NCI-H526 treated with DMSO at 0.1 percent for 48 hours (cell line): ENCODE results near the gene PLA2G4C.

Experiments used
- DNase-seq: peaks from one replicate; lab custom pipeline; 2025; lab: John Stamatoyannopoulos, UW

The PLA2G4C gene, protein sequence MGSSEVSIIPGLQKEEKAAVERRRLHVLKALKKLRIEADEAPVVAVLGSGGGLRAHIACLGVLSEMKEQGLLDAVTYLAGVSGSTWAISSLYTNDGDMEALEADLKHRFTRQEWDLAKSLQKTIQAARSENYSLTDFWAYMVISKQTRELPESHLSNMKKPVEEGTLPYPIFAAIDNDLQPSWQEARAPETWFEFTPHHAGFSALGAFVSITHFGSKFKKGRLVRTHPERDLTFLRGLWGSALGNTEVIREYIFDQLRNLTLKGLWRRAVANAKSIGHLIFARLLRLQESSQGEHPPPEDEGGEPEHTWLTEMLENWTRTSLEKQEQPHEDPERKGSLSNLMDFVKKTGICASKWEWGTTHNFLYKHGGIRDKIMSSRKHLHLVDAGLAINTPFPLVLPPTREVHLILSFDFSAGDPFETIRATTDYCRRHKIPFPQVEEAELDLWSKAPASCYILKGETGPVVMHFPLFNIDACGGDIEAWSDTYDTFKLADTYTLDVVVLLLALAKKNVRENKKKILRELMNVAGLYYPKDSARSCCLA

DNA sequence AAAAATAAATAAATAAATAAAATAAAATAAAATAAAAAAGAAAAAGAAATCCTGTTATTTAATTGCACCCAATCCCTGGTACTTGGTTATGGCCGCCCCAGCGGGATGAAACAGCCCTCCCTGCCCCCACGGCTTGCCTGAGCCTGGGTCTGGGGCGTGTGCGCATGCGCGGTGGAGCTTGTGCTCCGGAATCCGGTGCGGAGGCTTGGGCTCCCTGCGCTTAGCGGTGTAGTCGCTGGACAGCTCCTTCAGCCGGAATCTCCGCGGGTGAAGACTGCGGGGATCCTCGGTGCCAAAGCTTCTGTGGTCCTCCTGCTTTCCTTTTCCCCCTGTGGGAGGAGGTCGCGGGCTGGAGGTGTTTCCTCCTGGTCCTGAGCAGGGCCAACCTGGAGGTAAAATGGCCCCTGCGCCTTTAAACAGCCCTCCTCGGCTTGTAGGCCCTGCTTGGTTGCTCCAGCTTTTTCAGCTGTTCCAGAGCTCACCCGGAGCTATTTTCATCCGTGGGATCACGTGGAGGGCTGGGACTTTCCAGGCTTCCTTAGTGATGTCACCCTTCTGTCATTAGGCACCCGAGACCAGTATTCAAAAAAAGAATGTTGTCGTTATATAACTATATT, at the start of gene PLA2G4C:
TSS of gene PLA2G4C (minus strand) at position 468 of the 617 bp plus-strand sequence. CDS start 4,288 bp downstream, outside the sequence.
- DNase-seq, result peak; percentile 66

DNA sequence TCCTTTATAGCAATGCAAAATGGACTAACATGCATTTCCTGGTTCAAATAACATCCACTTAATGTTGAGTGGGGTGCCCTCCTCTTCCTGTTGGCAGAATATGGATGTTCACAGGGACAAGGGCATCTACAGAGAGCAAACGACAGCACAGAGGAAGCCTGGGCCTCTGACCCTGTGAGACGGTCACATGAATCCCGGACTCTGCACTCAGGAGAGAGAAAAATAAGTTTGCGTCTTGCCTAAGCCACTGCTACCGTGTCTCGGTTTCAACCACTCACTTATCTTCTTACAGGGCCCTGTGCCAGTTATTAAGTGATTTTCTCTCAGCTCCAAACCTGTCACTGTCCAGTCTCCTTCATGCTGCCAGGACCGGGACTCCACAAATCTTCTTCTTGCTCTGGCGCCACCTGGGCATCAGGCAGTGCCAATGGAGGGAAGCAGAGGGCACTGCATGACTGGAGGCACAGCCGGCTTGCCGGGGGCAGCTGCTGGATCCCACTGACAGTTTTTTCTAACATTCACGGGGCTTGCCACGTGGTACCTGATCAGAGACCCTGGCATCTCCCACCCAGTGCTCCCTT, 47.7 kb upstream of the PLA2G4C start:
- DNase-seq, result no peak

DNA sequence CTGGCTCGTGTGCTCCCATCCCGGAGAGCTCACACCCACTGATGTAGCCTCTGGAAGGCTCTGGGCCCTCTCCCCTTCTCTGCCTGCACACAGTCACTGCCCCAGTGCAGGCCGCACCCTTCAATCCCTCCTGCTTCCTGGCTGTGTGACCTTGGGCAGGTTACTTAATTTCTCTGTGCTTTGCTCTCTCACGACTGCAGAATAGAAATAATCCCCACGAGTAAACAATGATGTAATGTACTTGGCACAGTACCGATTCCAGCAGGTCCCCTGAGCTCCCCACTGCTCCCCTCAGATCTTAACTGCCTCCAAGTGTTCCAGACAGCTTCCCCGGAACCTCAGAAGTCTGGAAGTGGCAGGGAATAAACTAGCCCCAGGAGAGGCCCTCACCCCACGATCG, 43.4 kb upstream of the PLA2G4C start:
- no peak for DNase-seq

DNA sequence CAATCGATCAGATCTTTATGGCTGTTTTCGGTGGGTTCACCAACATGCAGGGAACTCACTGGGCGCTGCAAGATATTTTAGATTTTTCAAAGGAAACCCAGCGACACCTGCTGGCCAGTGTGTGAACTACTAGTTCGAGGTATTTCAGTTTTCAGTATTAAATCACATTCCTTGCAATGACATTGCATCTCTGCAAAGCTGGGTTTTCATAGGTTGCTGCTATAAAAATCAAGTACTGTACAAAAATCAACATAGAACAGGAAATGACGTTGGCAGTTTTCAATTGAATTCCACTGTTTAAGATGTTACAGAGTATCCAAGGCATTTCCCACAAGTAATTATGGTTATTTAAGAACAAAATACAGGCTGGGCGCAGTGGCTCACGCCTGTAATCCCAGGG, 41.9 kb upstream of the PLA2G4C start:
- no peak for DNase-seq

DNA sequence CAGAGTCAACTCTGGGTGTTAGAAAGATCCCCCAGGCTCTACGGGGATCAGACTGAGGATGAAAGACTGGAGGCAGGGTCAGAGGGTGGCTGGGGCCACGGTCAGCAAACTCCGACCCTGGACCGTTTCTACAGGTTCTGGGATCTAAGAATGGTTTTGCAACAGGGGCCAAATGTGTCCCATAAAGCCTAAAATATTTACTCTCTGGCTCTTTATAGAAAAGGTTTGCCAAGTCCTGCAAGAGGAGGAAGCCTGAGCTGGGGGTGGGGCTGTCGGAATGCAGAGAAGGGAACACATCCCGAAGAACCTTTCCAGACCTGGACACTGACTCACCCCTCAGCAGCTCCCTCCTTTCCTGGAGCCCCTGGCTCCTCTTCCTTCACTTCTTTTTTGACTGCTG, 38.8 kb upstream of the PLA2G4C start:
- DNase-seq, result no peak

DNA sequence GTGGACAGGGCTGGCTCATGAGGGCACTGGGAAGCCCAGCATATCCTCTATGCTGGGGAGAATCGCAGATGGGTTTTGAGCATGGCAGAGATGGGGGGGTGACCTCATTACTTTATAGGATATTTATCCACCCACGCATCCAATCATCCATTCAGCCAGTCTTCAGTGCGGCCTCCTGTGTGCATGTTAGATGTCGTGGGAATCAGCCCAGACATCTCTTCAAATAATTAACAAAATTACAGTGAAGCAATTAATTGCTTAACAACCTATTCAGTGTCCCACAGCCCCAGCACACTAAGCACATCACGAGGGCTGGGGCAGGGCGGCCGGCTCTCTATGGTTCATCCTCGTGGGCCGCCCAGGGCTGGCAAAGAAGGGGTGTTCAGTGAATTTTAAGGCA, 38.0 kb upstream of the PLA2G4C start:
- DNase-seq, result no peak

DNA sequence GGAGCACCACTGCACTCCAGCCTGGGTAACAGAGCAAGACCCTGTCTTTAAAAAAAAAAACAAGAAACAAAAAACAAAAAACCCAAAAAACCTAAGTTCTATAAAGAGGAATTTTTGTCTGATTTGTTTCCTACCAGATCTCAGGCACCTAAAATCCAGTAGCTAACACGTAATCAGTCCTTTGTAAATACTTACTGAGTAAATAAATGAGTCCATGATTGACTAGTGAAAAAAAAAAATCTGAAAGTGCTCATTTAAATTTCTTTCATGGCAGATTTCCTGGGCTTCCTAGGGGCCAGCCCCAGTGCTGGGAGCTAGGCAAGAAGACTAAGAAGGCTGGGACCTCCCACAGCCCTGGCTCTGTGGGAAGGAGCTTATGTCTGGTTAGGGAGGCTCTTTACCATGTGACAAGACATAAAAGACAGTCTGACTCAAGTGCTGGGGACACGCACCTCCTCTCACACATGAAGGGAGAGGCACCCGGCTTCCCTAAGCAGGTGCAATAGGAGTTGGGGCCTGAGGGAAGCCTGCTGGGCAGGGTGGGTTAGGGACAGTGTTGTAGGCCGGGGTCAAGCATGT, 37.1 kb upstream of the PLA2G4C start:
- no peak for DNase-seq

DNA sequence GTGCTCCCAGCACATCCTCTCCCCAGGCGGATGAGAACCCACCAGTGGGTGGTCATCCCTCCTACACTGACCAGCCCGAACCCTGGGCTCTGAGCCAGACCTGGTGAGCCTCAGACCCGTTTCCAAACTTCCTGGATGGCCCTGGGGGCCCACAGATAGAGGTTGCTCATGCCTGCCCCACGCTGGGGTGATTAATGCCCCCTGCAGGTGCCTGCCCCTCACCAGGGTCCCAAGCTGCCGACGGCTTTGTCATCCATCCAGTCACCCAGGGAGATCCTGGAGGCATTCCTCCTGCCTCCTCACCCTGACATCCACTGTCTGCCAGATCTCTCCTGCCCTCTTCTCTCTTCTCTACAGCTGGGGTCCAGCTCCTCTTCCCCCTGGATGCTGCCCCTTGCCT, 28.4 kb upstream of the PLA2G4C start:
- no peak for DNase-seq

DNA sequence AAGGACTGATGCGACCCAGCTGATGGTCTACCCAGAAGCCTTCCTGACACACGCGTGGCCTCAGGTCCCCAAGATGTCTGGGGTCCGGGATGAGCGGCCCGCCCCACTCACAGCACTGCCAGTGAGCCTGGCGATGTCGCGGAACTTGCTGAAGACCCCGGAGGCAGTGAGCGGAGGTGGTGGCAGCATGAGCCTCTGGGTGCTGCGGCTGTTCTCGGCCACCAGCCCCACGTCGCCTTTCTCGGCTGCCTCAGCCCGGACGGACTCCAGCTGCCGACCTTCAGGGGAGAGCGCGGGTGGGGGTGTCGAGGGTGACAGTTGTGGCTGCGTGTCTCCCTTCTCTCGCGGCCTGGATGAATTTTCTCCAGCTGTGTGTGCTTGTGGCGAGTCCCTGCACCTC, 26.8 kb upstream of the PLA2G4C start:
- DNase-seq, result no peak

DNA sequence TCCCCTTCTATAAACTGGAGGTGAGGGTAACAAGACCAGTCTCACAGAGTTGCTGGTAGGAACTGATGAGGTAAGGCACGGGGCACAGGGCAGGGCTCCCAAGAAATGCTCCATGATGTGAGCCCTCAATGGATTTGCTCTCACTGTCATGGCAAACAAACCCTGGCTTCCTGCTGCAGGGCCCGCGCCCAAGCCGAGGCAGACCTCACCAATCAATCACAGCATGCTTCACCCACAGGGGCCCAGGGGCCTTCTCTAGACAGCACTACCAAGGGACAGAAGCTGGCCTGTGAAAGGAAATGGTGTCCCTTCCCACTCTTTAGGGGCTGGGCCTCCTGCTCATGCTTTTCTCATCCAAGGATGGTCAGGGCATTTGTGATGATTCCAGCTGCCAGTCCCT, 25.9 kb upstream of the PLA2G4C start:
- DNase-seq, result no peak

DNA sequence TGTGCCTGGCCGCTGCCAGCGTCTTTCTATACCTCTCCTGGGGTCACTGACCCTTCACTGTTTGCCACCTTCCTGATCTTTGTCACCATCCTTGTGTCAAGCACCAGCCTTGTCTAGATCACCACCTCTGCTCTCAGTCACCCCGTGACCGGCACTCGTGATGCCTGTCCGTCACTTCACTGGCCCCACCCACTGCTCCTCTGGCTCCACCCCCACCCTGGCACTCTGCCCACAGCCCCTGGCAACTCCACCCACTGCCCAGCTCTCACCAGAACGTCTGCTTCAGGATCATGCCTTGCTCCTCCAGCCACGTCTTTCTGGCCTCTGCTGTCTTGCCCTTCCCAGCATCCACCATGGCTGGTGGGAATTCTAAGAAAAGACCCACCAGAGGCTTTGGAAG, 24.8 kb upstream of the PLA2G4C start:
- DNase-seq, result no peak

DNA sequence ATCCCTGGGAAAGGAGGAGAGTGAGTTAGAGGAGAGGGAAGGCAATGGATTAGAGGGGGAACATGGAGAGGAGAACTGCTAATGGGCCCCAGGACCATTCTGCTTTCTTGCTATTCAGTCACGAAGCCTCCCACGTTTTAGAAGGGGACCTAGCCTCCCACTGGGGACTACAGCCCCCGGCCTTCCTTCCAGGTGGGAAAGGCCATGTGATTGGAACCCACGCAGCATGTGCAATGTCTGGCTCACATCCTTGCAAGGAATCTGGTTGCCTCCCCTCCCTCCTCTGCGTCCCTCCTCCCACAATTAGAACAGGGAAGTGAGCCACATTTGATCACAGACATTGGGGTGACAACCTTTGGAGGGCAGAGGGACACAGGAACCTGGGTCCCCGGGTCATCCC, 22.5 kb upstream of the PLA2G4C start:
- DNase-seq, result no peak

DNA sequence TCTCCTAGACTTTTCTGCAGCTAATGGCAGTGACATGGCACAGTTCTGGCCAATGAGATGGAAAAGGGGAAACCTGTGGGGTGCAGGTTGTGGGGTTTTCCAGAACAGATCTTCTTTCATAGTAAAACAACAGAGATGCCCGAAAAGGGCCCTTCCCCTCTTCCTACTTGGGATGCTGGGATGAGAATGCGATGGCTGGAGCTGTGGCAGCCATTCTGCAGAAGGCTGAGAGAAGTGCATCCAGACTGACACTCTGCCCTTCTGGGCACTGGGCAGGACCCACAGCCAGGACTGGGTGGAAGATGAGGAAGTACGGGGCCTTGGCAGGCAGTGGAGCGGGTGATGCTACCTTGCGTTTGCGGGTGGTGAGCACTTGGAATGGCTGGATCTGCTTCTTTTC, 16.9 kb upstream of the PLA2G4C start:
- no peak for DNase-seq

DNA sequence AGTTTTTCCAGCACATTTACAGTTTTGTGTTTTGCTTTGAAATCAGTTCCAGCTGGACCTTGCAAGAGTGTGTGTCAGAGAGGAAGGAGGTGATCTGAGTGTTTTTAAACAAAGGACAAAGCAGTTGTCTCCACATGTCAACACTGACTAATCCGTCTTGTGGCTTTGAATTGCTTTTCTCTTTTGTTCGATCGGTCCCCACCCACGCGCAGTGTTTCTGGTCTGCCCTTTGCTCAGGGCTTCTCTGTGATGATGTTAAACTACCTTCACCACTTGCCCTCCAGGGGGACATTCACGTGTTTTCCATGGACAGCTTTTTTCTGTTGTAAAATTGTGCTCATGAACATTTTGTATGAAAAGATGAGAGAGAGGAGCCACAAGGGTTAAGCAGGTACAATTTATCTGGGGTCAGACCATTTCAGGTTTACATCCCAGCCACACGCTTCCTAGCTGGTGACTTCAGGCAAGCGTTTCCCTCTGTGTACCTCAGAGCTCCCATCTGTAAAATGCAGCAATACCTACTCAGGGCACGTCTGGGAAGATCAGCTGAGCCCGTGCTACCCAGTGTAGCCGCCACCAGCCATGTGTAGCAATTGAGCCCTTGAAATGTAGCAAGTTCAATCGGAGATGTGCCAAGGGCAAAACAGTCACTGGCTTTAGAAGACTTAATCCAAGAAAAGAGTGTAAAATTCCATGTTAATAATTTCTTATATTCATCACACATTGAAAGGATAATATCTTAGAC, 13.5 kb upstream of the PLA2G4C start:
- no peak for DNase-seq

DNA sequence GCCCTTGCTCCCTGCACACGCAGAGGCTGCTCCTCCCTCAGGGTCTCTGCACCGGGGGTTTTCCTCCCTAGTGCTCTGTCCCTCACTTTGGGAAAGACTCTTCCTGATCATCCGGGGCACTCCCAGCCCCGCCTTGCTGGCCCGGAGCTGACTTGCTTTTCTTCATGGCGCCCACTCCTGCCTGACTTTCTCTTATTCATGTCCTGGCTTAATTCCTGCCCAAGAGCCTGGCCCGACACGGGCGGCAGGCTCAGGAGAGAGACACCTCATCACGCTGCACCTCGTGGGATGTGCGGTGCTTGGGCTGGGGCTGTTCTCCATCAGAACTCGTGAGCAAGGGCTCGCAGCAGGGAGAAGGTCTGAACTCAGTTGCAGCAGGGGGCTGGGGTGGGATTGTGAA, 11.8 kb upstream of the PLA2G4C start:
- DNase-seq, result no peak

DNA sequence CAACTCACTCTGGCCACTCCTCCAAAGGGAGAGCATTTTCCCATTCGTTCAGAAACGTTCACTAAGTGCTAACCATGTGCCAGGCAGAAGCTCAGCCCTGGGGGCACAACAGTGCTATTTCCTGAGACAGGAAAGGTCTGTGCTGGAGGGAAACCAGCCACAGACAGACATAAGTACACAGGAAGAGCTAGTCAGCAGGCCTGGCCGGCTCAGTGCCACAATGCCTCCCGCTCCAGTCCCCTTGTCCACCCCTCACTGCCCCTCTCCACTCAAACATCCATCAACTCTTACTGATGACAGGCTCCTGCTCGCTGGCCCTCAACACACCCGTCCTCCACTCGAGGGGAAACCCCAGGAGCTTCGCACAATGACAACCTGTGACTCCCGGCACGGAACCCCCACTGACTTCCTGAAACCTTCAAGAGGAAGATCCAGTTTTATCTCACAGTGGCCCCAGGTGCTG, 11.3 kb upstream of the PLA2G4C start:
- DNase-seq, result no peak

DNA sequence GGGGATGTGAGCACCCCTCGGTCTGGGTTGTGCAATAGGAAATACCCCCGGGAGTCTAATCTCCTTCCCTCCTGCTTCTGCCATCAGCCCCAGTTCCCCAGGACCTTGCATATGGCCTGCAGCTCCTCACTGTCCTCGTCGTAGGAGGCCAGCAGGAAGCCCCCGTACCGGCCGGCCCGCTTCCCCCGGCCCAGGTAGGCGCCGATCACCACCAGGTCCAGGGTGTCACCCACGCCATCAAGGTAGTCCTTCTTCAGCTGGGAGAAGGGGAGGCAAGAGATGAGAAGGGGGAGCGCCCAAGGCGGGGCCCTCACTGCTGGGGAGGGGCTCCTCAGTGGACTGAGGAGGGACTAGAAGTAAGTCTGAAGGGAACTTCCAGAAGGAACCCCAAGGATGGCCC, 10.4 kb upstream of the PLA2G4C start:
- DNase-seq, result no peak

DNA sequence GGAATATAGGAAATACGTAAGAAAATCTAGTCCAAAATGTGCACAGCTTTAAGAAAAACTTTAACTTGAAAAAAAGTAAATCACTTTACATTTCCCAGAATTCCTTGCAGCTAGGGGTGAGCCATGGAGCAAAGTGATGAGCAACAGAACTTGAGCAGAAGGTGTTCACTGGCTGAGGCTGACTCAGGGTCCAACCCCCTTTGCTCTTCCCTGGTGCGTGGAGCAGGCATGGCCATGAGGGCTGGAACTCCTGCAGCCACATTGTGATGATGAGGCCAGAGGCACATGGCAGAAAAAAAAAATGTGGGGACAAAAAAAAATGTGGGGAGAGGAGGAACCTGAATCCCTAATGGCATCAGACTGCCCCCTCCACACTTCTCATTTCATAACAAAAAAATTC, 9.9 kb upstream of the PLA2G4C start:
- DNase-seq, result no peak

DNA sequence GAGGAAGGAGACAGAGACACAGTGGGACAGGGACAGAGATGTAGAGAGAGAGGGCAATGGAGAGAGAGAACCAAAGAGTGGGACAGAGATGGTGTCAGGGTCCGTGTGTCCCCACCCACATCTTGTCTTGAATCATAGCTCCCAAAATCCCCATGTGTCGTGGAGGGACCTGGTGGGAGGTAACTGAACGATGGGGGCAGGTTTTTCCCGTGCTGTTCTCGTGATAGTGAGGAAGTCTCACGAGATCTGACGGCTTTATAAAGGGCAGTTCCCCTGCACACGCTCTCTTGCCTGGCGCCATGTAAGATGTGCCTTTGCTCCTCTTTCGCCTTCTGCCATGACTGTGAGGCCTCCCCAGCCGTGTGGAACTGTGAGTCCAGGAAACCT, 7.5 kb upstream of the PLA2G4C start:
- DNase-seq, result no peak

DNA sequence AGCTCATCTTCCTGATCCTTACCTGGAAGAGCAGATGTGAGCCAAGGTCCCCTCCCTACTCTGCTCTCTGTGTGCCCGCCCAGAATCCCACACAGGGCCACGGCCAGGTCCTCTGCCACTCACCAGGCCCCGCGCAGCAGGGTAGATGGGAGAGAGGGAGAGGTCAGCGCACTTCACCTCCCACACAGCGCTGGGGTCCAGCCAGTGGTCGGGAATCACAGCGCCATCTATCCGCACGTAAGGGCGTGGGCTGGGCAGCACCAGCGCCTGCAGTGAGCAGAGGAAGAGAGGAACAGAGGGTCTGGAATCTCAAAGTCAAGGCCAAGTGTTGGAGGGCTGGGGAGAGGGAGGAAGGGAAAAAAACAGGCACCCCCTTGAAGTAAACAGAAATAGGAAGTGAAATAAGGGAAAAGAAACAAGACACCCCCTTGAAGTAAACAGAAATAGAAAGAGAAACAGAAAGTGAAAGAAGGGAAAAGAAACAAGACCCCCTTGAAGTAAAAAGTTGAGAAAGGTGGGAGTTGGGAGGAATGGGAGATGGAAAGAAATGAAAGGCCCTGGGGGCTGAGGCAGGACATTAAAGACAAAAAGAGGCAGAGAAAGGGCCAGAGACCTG, 7.0 kb upstream of the PLA2G4C start:
- DNase-seq, result no peak

DNA sequence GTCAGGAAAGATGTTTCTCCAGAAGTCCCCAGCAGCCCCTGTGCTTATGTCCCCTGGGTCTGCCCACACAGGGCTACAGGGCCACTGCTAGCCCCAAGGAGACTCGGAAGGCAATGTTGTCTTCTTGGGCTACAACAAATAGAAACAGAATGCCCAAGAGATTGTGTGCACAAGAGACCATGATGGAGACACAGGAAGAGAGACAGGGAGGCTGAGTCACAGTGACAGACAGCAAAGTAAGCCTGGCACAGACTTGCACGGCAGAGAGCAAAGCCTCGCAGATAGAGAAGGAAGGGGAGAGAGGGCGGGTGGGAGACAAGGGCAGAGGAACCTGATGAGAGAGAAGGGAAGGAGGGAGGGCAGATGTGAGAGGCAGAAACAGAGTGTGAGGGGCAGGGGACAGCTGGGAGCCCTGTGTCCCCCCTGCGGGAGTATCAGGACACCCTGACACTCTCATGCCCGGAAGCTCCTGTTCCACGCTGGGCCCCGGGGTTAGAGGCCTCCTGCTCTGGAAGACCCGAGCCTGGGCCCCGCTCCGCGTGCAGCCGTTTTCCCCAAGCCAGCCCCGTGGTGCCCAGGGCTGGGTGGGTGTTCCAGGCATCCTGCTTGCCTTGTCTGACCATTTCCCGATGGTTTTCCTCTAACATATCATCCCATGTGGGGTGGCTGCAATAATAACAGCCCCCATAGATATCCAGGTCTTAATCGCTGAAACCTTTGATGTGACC, 2.7 kb upstream of the PLA2G4C start:
- DNase-seq, result no peak
